Heart right ventricle (tissue), 16 donors: ENCODE results near the gene TMEM205. TPM values are rescaled to one million over a fixed set of nuclear protein-coding genes. Genes with fewer than 3 reads are reported as not detected.

Source experiments
- ATAC-seq, 8 donors: fragments of 200-7000 bp; cut with Tn5 transposase; one replicate each; pipeline ENCODE4 v1.9.1; 2020; ENCODE audit warnings: mild to moderate bottlenecking in 8 of 8, moderate library complexity in 8 of 8, moderate number of reproducible peaks in 1 of 8
- DNase-seq, 2 donors: peaks; one replicate each; pipeline ENCODE4 v3.0.0-alpha.2; 2020
- H3K27ac ChIP-seq, 10 donors: fragments of 200-600 bp; sonication (generic) in 2 of 10; one replicate each; pipeline versions ENCODE4 v1.5.0 to v1.8.0; 2020 to 2022; ENCODE audit warnings: mild to moderate bottlenecking in 3 of 10
- H3K27me3 ChIP-seq, 7 donors: fragments of 200-600 bp; one replicate each; pipeline ENCODE4 v1.8.0; 2021 to 2022; ENCODE audit warnings: mild to moderate bottlenecking in 2 of 7
- H3K36me3 ChIP-seq, 9 donors: fragments of 200-600 bp; sonication (generic) in 1 of 9; one replicate each; pipeline versions ENCODE4 v1.5.0 to v1.8.0; 2020 to 2022; ENCODE audit warnings: mild to moderate bottlenecking in 2 of 9
- H3K4me1 ChIP-seq, 9 donors: fragments of 200-600 bp; sonication (generic) in 1 of 9; one replicate each; pipeline versions ENCODE4 v1.5.0 to v1.8.0; 2020 to 2022; ENCODE audit warnings: mild to moderate bottlenecking in 4 of 9
- H3K4me3 ChIP-seq, 10 donors: fragments of 200-600 bp; sonication (generic) in 2 of 10; one replicate each; pipeline versions ENCODE4 v1.5.0 to v1.8.0; 2020 to 2022; ENCODE audit warnings: mild to moderate bottlenecking in 7 of 10, moderate library complexity in 2 of 10
- H3K9me3 ChIP-seq, 11 donors: fragments of 200-600 bp in 10 of 11; sonication (generic) in 2 of 11; one replicate each; pipeline versions ENCODE4 v1.5.0 to v1.8.0; 2013 to 2022; ENCODE audit warnings: mild to moderate bottlenecking in 2 of 11, control low read depth in 1 of 11, moderate library complexity in 1 of 11
- whole genome bisulfite sequencing, 2 donors: extraction: QIAGEN DNeasy Blood & Tissue Kit; methylation state at CpG; one replicate each; pipeline ENCODE4 v1.1.7; 2013; ENCODE audit warnings: inconsistent platforms in 1 of 2; 5-methylcytosine and 5-hydroxymethylcytosine counted together
- intact Hi-C, 10 donors: fragments of 100-400 bp; cut with DNase I; formaldehyde crosslinking; loops; one replicate each; pipeline versions ENCODE4 v1.11.1 to v1.14.2; 2022
- polyA plus RNA-seq, 2 donors: library from polyadenylated mRNA; stranded (reverse); fragments of 200-250 nt; gene quantifications; one replicate each; pipeline ENCODE4 v1.2.3, GENCODE V29; 2013
- total RNA-seq, 10 donors: library from RNA; stranded (reverse); fragmentation: NEBNext Ultra II Directional in 3 of 10; extraction: Animal tissue kit (Norgen Biotek cat#: 25700) in 3 of 10; gene quantifications; one replicate each; pipeline versions ENCODE4 v1.2.1 to v1.2.4, GENCODE V29; 2021 to 2023
- TF ChIP-seq, protein P1 (sequence below), 9 donors: fragments of 200-600 bp; sonication (generic) in 2 of 9; IDR thresholded peaks; one replicate each; pipeline versions ENCODE4 v1.5.0 to v1.8.0; 2021 to 2022; ENCODE audit warnings: antibody characterized with exemption in 9 of 9, mild to moderate bottlenecking in 5 of 9, moderate library complexity in 1 of 9
- donor health status: Arrhythmogenic right ventricular cardiomyopathy.
- donor health status: ischemic (EF 13 %, LVEDD 7.1; RV severe dilation, severe dysfunction).
- donor health status: healthy with polysubstance abuse.
- donor health status: DM: no; HTN: yes; CAD: no.
- donor health status: DM: no; HTN: no; CAD: no.
- donor health status: ischemic (EF 25% LVEDD 6.9; RV normal size, moderate dysfunction).
- donor health status: ischemic (EF 25% LVEDD 5.7; RV mildly dilated, moderate dysfunction).
- donor health status: healthy.
- donor health status: DM: yes; HTN: yes; CAD: no.
- donor health status: Ischemic cardiomyopathy.
- donor health status: ischemic (EF 35%, LVEDD 5.7; RV mildly dilated, moderate dysfunction).
- donor health status: nonischemic (EF 11% LVEDD 7.7; RV severe dilation, severe dysfunction).
- donor health status: DM: yes; HTN: yes; CAD: no.
- donor health status: PGD.
- donor health status: ischemic (EF 29% LVEDD 5.4; RV normal size, mild dysfunction).
- donor health status: nonischemic (EF 23%, LVEDD 6.1; RV moderate dilation, normal function).

The TMEM205 gene
- total and polyA plus RNA-seq, 12 donors, result 65.1 to 184 (median 88.8) TPM

DNA sequence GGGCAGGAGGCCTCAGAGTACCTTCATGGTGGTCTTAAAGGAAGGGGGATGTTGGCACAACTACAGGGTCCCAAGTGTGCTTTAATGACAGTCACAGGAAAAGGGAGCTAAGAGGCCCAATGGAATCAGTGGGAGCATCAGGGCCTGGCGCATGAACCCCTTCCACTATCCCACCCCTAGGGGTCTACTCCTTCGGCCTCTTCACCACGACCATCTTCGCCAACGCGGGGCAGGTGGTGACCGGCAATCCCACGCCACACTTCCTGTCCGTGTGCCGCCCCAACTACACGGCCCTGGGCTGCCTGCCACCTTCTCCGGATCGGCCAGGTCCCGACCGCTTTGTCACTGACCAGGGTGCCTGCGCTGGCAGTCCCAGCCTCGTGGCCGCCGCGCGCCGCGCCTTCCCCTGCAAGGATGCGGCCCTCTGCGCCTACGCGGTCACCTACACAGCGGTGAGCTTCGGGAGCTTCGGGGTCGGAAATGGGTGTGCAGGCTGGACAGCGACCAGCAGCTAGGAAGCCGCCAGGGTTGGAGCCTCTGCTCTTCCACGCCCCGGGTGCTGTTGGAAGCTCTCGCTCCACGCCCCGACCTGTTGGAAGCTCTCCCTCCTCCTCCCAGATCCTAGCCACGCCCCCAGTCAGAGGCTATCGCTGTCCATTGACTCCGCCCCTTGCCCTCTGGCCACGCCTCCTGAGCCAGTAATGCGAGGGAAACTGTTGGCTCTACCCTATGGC, 15.1 kb upstream of the TMEM205 start:
- DNase-seq (peak in 1 of 2 donors; percentile 52), ATAC-seq (peak in 5 of 8 donors; percentile 9 to 50 (median 26))
- Histone ChIP-seq H3K27ac (no peak overlapping the region), H3K36me3 (peaks cover 0 to 71% (median 4%) of the 10 kb centered on the region in 9 donors), H3K9me3 (no peaks in the 10 kb centered on the region), H3K4me3 (peak overlapping the region in 1 of 10 donors; percentile 20), H3K4me1 (peaks cover 0 to 10% (median 2%) of the 10 kb centered on the region in 9 donors), H3K27me3 (no peaks in the 10 kb centered on the region)
- intact Hi-C loops, result no loop called here
- 31 to 54% methylated on average over 43 of the region's 43 CpGs for WGBS, 2 donors
- TF ChIP-seq, protein P1, sequence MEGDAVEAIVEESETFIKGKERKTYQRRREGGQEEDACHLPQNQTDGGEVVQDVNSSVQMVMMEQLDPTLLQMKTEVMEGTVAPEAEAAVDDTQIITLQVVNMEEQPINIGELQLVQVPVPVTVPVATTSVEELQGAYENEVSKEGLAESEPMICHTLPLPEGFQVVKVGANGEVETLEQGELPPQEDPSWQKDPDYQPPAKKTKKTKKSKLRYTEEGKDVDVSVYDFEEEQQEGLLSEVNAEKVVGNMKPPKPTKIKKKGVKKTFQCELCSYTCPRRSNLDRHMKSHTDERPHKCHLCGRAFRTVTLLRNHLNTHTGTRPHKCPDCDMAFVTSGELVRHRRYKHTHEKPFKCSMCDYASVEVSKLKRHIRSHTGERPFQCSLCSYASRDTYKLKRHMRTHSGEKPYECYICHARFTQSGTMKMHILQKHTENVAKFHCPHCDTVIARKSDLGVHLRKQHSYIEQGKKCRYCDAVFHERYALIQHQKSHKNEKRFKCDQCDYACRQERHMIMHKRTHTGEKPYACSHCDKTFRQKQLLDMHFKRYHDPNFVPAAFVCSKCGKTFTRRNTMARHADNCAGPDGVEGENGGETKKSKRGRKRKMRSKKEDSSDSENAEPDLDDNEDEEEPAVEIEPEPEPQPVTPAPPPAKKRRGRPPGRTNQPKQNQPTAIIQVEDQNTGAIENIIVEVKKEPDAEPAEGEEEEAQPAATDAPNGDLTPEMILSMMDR (IDR thresholded peaks at IDR 0.05), result no peak

DNA sequence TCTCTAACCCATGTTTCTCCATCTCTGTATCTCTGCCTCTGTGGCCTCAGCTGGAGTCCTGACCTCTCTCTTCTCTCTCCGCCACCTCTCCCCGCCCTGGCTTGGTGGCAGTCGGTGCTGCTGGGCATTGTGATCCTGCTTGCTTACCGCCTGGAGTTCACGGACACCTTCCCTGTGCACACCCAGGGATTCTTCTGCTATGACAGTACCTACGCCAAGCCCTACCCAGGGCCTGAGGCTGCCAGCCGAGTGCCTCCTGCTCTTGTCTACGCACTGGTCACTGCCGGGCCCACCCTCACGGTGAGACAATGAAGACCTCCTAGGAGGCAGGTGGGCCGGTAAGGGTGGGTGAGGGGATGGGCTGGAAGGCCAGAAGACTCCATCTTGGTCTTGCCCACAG, 13.4 kb upstream of the TMEM205 start:
- no peak for ATAC-seq
- no peak for DNase-seq
- WGBS, 2 donors, result 88 to 90% methylated on average over 11 of the region's 11 CpGs

GRCh38 chr19:11356676-11357550, 10.8 kb upstream of the TMEM205 start:
- peaks cover 0 to 23% (median 6%) of the 10 kb centered on the region in 9 donors for H3K4me1 ChIP-seq
- no peak overlapping the region for H3K4me3 ChIP-seq
- H3K9me3 ChIP-seq, result no peaks in the 10 kb centered on the region
- no peak for DNase-seq
- ATAC-seq, result no peak
- H3K27me3 ChIP-seq, result no peaks in the 10 kb centered on the region
- H3K36me3 ChIP-seq, result peaks cover 0 to 36% (median 0%) of the 10 kb centered on the region in 9 donors
- intact Hi-C loops, result loop anchor here in 1 of 10 donors (10.0 kb wide), 1 partner anchor 62 kb away; the partner anchor contains the start of gene TSPAN16
- TF ChIP-seq, protein P1 (IDR thresholded peaks at IDR 0.05), result no peak
- no peak overlapping the region for H3K27ac ChIP-seq
- 81 to 83% methylated on average over 11 of the region's 11 CpGs for WGBS, 2 donors

More for the DNA sequence above, 13.4 kb upstream of the TMEM205 start:
- intact Hi-C loops, result loop anchor here in 1 of 10 donors (10.0 kb wide), 1 partner anchor 65 kb away; the partner anchor contains the start of gene TSPAN16
- Histone ChIP-seq H3K27me3 (no peaks in the 10 kb centered on the region), H3K27ac (no peak overlapping the region), H3K9me3 (no peaks in the 10 kb centered on the region), H3K36me3 (peaks cover 0 to 61% (median 4%) of the 10 kb centered on the region in 9 donors), H3K4me1 (peaks cover 0 to 23% (median 6%) of the 10 kb centered on the region in 9 donors), H3K4me3 (no peak overlapping the region)
- TF ChIP-seq, protein P1 (IDR thresholded peaks at IDR 0.05), result no peak

DNA sequence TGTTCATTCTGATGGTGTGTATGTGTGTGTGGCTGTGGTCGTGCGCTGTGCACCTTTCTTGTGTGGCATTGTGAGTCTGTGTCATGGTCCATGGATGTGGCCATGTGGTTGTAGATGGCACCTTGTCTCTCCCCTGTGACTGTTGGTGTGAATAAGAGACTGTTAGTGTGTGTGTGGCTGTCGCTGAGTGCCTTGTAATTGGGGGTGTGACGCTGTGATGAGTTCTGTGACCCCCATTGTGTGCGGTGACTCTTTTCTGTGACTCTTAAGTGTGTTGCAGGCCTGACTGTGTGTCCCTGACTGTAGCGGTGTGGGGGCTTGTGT, 10.0 kb upstream of the TMEM205 start:
- Histone ChIP-seq H3K4me3 (peak overlapping the region; percentile 51 to 71 (median 64)), H3K4me1 (peaks cover 0 to 17% (median 6%) of the 10 kb centered on the region in 9 donors), H3K27me3 (no peaks in the 10 kb centered on the region), H3K36me3 (peaks cover 0 to 29% (median 0%) of the 10 kb centered on the region in 9 donors), H3K9me3 (no peaks in the 10 kb centered on the region), H3K27ac (peak overlapping the region in 5 of 10 donors; percentile 30 to 86 (median 63))
- 80 to 84% methylated on average over 6 of the region's 6 CpGs for WGBS, 2 donors
- no peak for ATAC-seq
- no peak for DNase-seq
- TF ChIP-seq, protein P1 (IDR thresholded peaks at IDR 0.05), result no peak
- intact Hi-C loops, result loop anchor here in 1 of 10 donors (10.0 kb wide), 1 partner anchor 61 kb away; the partner anchor contains the start of gene TSPAN16
